ENCODE data around the gene REPIN1.

Gene REPIN1

GRCh38 chr7:150341263-150342120 is 27.1 kb upstream of the REPIN1 start, which contains the start of gene RARRES2:
TSS of gene RARRES2 (minus strand) at chr7:150341629. CDS start at chr7:150340609, 1,020 bp downstream.
- H3K9ac ChIP-seq (ENCODE audit: low read length), result no peak within 1 kb of the TSS
- H3K9me3 ChIP-seq (replicated peaks; ENCODE audit: insufficient read depth, low read length), result no peaks in the 10 kb centered on the region
- H3K4me3 ChIP-seq (ENCODE audit: low read length), result no peak within 1 kb of the TSS
- no peaks in the 10 kb centered on the region for H4K20me1 ChIP-seq (ENCODE audit: insufficient read depth, low read length)
- H3K36me3 ChIP-seq (replicated peaks; ENCODE audit: insufficient read depth, low read length), result no peaks in the 10 kb centered on the region
- H3K79me2 ChIP-seq (ENCODE audit: low read length), result no peaks in the 10 kb centered on the region
- H3K4me2 ChIP-seq (ENCODE audit: low read depth, low read length), result no peak within 1 kb of the TSS
- no peak within 1 kb of the TSS for H2AFZ ChIP-seq (ENCODE audit: low read length)
- no peaks in the 10 kb centered on the region for H3K9me2 ChIP-seq (replicated peaks; ENCODE audit: insufficient read depth, low read length)
- TF ChIP-seq, protein P1, sequence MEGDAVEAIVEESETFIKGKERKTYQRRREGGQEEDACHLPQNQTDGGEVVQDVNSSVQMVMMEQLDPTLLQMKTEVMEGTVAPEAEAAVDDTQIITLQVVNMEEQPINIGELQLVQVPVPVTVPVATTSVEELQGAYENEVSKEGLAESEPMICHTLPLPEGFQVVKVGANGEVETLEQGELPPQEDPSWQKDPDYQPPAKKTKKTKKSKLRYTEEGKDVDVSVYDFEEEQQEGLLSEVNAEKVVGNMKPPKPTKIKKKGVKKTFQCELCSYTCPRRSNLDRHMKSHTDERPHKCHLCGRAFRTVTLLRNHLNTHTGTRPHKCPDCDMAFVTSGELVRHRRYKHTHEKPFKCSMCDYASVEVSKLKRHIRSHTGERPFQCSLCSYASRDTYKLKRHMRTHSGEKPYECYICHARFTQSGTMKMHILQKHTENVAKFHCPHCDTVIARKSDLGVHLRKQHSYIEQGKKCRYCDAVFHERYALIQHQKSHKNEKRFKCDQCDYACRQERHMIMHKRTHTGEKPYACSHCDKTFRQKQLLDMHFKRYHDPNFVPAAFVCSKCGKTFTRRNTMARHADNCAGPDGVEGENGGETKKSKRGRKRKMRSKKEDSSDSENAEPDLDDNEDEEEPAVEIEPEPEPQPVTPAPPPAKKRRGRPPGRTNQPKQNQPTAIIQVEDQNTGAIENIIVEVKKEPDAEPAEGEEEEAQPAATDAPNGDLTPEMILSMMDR (IDR thresholded peaks at IDR 0.05; ENCODE audit: low read length), result no peak
- TF ChIP-seq EZH2 (optimal IDR thresholded peaks at IDR 0.05; ENCODE audit: low read depth, low read length) (no peak), EZH2phosphoT487 (IDR thresholded peaks at IDR 0.05; ENCODE audit: low read length) (no peak)
- H3K27ac ChIP-seq (ENCODE audit: low read length), result no peak within 1 kb of the TSS
- DNase-seq, result no peak
- H3K4me1 ChIP-seq (ENCODE audit: low read length), result no peaks in the 10 kb centered on the region
- H3K27me3 ChIP-seq (replicated peaks; ENCODE audit: insufficient read depth, low read length), result peaks cover 2% of the 10 kb centered on the region; the same call in 1 of the 2 replicates
- H3F3A ChIP-seq (ENCODE audit: insufficient read depth, low read length), result no peaks in the 10 kb centered on the region

GRCh38 chr7:150342121-150342408 is 26.6 kb upstream of the REPIN1 start:
- Histone ChIP-seq H3K9ac (ENCODE audit: low read length) (no peak overlapping the region), H4K20me1 (ENCODE audit: insufficient read depth, low read length) (no peaks in the 10 kb centered on the region), H3K9me2 (replicated peaks; ENCODE audit: insufficient read depth, low read length) (no peaks in the 10 kb centered on the region), H3K4me2 (ENCODE audit: low read depth, low read length) (no peak overlapping the region), H3K36me3 (replicated peaks; ENCODE audit: insufficient read depth, low read length) (no peaks in the 10 kb centered on the region), H3K4me1 (ENCODE audit: low read length) (no peaks in the 10 kb centered on the region), H2AFZ (ENCODE audit: low read length) (no peak overlapping the region), H3K79me2 (ENCODE audit: low read length) (no peaks in the 10 kb centered on the region), H3K27me3 (replicated peaks; ENCODE audit: insufficient read depth, low read length) (peaks cover 2% of the 10 kb centered on the region; the same call in 1 of the 2 replicates), H3K9me3 (replicated peaks; ENCODE audit: insufficient read depth, low read length) (no peaks in the 10 kb centered on the region), H3K27ac (ENCODE audit: low read length) (no peak overlapping the region), H3K4me3 (ENCODE audit: low read length) (no peak overlapping the region), H3F3A (ENCODE audit: insufficient read depth, low read length) (no peaks in the 10 kb centered on the region)
- DNase-seq, result no peak
- no peak for TF ChIP-seq EZH2phosphoT487 (IDR thresholded peaks at IDR 0.05; ENCODE audit: low read length)
- TF ChIP-seq, protein P1 (IDR thresholded peaks at IDR 0.05; ENCODE audit: low read length), result no peak
- no peak for TF ChIP-seq EZH2 (optimal IDR thresholded peaks at IDR 0.05; ENCODE audit: low read depth, low read length)

DNA sequence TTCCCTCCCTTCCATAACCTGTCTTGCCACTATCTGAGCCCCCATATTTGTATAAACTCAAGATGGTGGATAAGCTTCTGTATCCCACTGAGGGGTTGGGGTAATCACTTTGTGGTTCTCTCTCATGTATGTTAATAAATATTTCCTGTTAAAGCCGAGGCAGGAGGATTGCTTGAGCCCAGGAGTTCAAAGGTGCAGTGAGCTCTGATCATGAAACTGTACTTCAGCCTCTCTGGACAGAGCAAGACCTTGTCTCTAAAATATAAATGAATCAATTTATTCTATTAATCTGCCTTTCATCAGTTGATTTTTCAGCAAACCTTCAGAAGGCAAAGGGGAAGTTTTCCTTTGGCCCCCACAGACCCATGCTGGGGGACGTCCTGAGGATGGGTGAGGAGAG is 25.4 kb upstream of the REPIN1 start:
- H2AFZ ChIP-seq (ENCODE audit: low read length), result no peak overlapping the region
- H3K79me2 ChIP-seq (ENCODE audit: low read length), result no peaks in the 10 kb centered on the region
- no peaks in the 10 kb centered on the region for H3K9me2 ChIP-seq (replicated peaks; ENCODE audit: insufficient read depth, low read length)
- no peak overlapping the region for H3K27ac ChIP-seq (ENCODE audit: low read length)
- no peaks in the 10 kb centered on the region for H3F3A ChIP-seq (ENCODE audit: insufficient read depth, low read length)
- no peak for DNase-seq
- no peaks in the 10 kb centered on the region for H3K4me1 ChIP-seq (ENCODE audit: low read length)
- TF ChIP-seq EZH2 (optimal IDR thresholded peaks at IDR 0.05; ENCODE audit: low read depth, low read length), result no peak
- no peak for TF ChIP-seq EZH2phosphoT487 (IDR thresholded peaks at IDR 0.05; ENCODE audit: low read length)
- TF ChIP-seq, protein P1 (IDR thresholded peaks at IDR 0.05; ENCODE audit: low read length), result no peak
- H3K9me3 ChIP-seq (replicated peaks; ENCODE audit: insufficient read depth, low read length), result no peaks in the 10 kb centered on the region
- H3K9ac ChIP-seq (ENCODE audit: low read length), result no peak overlapping the region
- H3K4me2 ChIP-seq (ENCODE audit: low read depth, low read length), result no peak overlapping the region
- H4K20me1 ChIP-seq (ENCODE audit: insufficient read depth, low read length), result no peaks in the 10 kb centered on the region
- no peak overlapping the region for H3K4me3 ChIP-seq (ENCODE audit: low read length)
- H3K27me3 ChIP-seq (replicated peaks; ENCODE audit: insufficient read depth, low read length), result peaks cover 2% of the 10 kb centered on the region; the same call in 1 of the 2 replicates
- H3K36me3 ChIP-seq (replicated peaks; ENCODE audit: insufficient read depth, low read length), result no peaks in the 10 kb centered on the region

Measured in MM.1S (cell line).